ENCODE data around the gene MT1M. TPM values are rescaled to one million over a fixed set of nuclear protein-coding genes. Genes with fewer than 3 reads are reported as not detected.

The MT1M gene
- total and polyA plus RNA-seq, 2 of the 8 experiments (the other 6 are each of a cell fraction or from before 2014, with no cell fraction given): 2.1 TPM; not detected in 1

DNA sequence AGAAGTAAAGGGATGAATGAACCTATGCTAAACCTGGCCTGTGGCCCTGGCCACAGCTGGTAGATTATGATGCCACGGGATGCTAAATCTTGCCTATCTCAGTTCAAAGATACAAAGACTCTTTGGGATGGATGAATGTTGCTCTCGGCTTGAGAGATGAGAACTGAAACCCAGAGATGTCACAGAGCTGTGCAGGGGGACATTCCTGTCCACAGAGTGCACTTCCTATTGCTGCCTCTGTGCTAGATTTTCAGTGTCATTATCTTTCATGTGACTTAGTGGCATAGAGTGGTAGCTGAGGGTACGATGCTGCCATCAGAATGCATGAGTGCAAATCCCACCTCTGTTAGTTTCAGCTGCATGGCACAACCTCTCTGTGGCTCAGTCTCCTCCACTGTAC is 2.3 kb upstream of the MT1M start:
- H3K4me3 ChIP-seq (ENCODE audit: extremely low read depth in 1 of 4, insufficient read depth in 2 of 4, low read depth in 3 of 4, low read length in 4 of 4): no peak overlapping the region
- H4K91ac ChIP-seq (replicated peaks; ENCODE audit: insufficient read length, low read length): no peak overlapping the region
- no peak overlapping the region for H2BK15ac ChIP-seq (ENCODE audit: low read length)
- no peak overlapping the region for H2BK120ac ChIP-seq (replicated peaks; ENCODE audit: low read depth, low read length)
- POLR2A ChIA-PET (ENCODE audit: partially characterized antibody): interaction anchor here (0.8 to 1.8 kb wide), 6 partner anchors 11 to 55 kb away, joined by 3 to 6 read pairs (median 4); partner anchors contain the start of gene MT1X
- no peaks in the 10 kb centered on the region; a peak in 1 of 8 replicates for H3K36me3 ChIP-seq (ENCODE audit: control insufficient read depth in 2 of 4, insufficient read depth in 4 of 4, low read length in 3 of 4)
- peaks cover 7% of the 10 kb centered on the region; the same call in 1 of the 2 replicates for H3K23me2 ChIP-seq (ENCODE audit: low read depth, low read length)
- H4K5ac ChIP-seq (ENCODE audit: insufficient read length, low read depth, low read length): no peak overlapping the region
- H2AK5ac ChIP-seq (ENCODE audit: low read depth, low read length): no peak overlapping the region
- peaks cover 8 to 22% of the 10 kb centered on the region in 2 experiments for H4K20me1 ChIP-seq (replicated peaks in 1 of 2; ENCODE audit: control insufficient read depth in 1 of 2, insufficient read depth in 2 of 2, low read length in 2 of 2)
- no peaks in the 10 kb centered on the region for H3K9me3 ChIP-seq (ENCODE audit: insufficient read depth in 2 of 2, low read depth in 1 of 2, low read length in 1 of 2)
- H3K18ac ChIP-seq (ENCODE audit: extremely low read depth, low read length): no peak overlapping the region
- H3K9ac ChIP-seq (replicated peaks in 1 of 4; ENCODE audit: extremely low read depth in 1 of 4, low read depth in 3 of 4, low read length in 3 of 4): no peak overlapping the region
- CTCF ChIA-PET (ENCODE audit: partially characterized antibody): interaction anchor here (0.9 to 3.1 kb wide), 8 partner anchors 10 to 71 kb away, joined by 3 to 12 read pairs (median 6); no protein-coding TSS in a partner anchor
- TF ChIP-seq ASH2L (IDR thresholded peaks at IDR 0.05; ENCODE audit: low read length) (no peak), TEAD4 (IDR thresholded peaks at IDR 0.05; ENCODE audit: low read depth, low read length) (no peak), SAP30 (IDR thresholded peaks at IDR 0.05; ENCODE audit: insufficient read depth, insufficient replicate concordance, low read length) (no peak), CTBP2 (IDR thresholded peaks at IDR 0.05; ENCODE audit: borderline replicate concordance, insufficient read depth, insufficient read length, low read length) (no peak), SUZ12 (IDR thresholded peaks at IDR 0.05; ENCODE audit: low read length) (no peak), JUND (IDR thresholded peaks at IDR 0.05; ENCODE audit: low read length) (no peak), RBBP5 (IDR thresholded peaks at IDR 0.05; ENCODE audit: borderline replicate concordance, low read depth, low read length) (no peak), KDM4A (IDR thresholded peaks at IDR 0.05; ENCODE audit: low read depth, low read length, severe bottlenecking) (no peak)
- TF ChIP-seq, protein P1, sequence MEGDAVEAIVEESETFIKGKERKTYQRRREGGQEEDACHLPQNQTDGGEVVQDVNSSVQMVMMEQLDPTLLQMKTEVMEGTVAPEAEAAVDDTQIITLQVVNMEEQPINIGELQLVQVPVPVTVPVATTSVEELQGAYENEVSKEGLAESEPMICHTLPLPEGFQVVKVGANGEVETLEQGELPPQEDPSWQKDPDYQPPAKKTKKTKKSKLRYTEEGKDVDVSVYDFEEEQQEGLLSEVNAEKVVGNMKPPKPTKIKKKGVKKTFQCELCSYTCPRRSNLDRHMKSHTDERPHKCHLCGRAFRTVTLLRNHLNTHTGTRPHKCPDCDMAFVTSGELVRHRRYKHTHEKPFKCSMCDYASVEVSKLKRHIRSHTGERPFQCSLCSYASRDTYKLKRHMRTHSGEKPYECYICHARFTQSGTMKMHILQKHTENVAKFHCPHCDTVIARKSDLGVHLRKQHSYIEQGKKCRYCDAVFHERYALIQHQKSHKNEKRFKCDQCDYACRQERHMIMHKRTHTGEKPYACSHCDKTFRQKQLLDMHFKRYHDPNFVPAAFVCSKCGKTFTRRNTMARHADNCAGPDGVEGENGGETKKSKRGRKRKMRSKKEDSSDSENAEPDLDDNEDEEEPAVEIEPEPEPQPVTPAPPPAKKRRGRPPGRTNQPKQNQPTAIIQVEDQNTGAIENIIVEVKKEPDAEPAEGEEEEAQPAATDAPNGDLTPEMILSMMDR (IDR thresholded peaks at IDR 0.05; ENCODE audit: control extremely low read depth in 1 of 3, insufficient read depth in 1 of 3, low read depth in 1 of 3, low read length in 3 of 3): no peak
- TF ChIP-seq, protein P2, sequence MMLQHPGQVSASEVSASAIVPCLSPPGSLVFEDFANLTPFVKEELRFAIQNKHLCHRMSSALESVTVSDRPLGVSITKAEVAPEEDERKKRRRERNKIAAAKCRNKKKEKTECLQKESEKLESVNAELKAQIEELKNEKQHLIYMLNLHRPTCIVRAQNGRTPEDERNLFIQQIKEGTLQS (IDR thresholded peaks at IDR 0.05; ENCODE audit: insufficient read depth, low read depth, low read length): no peak
- no peak overlapping the region for H3K4me2 ChIP-seq (ENCODE audit: insufficient read depth in 1 of 2, low read depth in 2 of 2, low read length in 2 of 2)
- no peak overlapping the region for H3K27ac ChIP-seq (ENCODE audit: low read depth, low read length)
- H2BK12ac ChIP-seq (ENCODE audit: low read depth, low read length): no peak overlapping the region
- no peak overlapping the region for H3K56ac ChIP-seq (replicated peaks; ENCODE audit: insufficient read length, low read depth, low read length)
- H3K79me1 ChIP-seq (ENCODE audit: low read depth, low read length): no peaks in the 10 kb centered on the region
- no peak overlapping the region for H2BK5ac ChIP-seq (ENCODE audit: low read depth, low read length)
- FAIRE-seq: no peak
- no peak overlapping the region for H4K8ac ChIP-seq (ENCODE audit: extremely low read depth, insufficient read depth, low read length)
- no peak overlapping the region for H3K4ac ChIP-seq (replicated peaks; ENCODE audit: insufficient read length, low read depth, low read length)
- H3K27me3 ChIP-seq (replicated peaks in 1 of 4; ENCODE audit: control insufficient read depth in 3 of 4, extremely low read depth in 1 of 4, insufficient read depth in 3 of 4, low read length in 3 of 4): peaks cover 88 to 98% (median 96%) of the 10 kb centered on the region in 4 experiments
- H3K14ac ChIP-seq (ENCODE audit: insufficient read length): no peak overlapping the region
- no peak for DNase-seq (ENCODE audit: low read depth in 1 of 2, low spot score in 2 of 2)
- H3K79me2 ChIP-seq (ENCODE audit: control insufficient read depth in 1 of 2, insufficient read depth in 2 of 2, low read length in 2 of 2): no peaks in the 10 kb centered on the region
- WGBS, 2 experiments (ENCODE audit: extremely low coverage in 1 of 2, insufficient coverage in 1 of 2, insufficient read length in 1 of 2, insufficient replicate concordance in 2 of 2, low coverage in 1 of 2, low lambda C conversion rate in 2 of 2, missing lambda C conversion rate in 1 of 2): 80% methylated on average over 3 of the region's 3 CpGs; no CpG with 5 or more reads in 1 of the 2 experiments
- no peak overlapping the region for H2BK20ac ChIP-seq (ENCODE audit: low read length)
- H2AFZ ChIP-seq (ENCODE audit: low read length): no peak overlapping the region
- H3K23ac ChIP-seq (ENCODE audit: insufficient read length): no peak overlapping the region
- H3K4me1 ChIP-seq (replicated peaks in 1 of 4; ENCODE audit: control insufficient read depth in 3 of 4, insufficient read depth in 4 of 4, low read length in 3 of 4): peaks cover 0 to 20% (median 14%) of the 10 kb centered on the region in 4 experiments; a peak in 6 of 7 replicates

Measured in H1 (cell line).